Esophagus squamous epithelium (tissue), 4 donors: ENCODE measurements around the gene MRAS.

Source experiments
- POLR2A ChIP-seq, 4 donors: fragments of 450-650 bp; IDR thresholded peaks; one replicate each; pipeline ENCODE4 v1.6.1; 2017; ENCODE audit warnings: antibody characterized with exemption in 4 of 4, mild to moderate bottlenecking in 4 of 4, moderate library complexity in 3 of 4
- TF ChIP-seq, protein P1 (sequence below), 6 experiments: fragments of 450-650 bp in 4 of 6; fragments of 200-600 bp in 2 of 6; sonication (generic) in 2 of 6; IDR thresholded peaks; one replicate each; pipeline ENCODE4 v1.5.1; 2016 to 2019; ENCODE audit warnings: antibody characterized with exemption in 6 of 6, mild to moderate bottlenecking in 4 of 6, moderate library complexity in 4 of 6

DNA sequence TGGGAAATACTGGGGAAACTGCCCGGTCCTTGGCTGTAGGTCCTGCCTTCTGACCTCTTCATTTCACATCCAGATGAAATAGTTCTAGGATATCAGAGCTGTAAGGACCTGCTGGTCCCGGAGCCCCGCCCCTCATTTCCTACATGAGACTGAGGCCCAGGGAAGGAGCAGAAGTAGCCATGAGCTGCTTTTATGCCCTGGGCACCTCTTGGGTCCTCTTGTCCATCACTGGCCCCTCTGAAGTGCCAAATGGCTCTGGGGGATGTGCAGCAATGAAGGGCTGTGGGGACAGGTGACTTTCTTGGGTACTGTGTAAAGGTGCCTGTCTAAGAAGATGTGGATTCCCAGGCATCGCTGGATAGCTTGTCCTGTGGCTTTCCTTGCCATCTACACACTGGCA lies 45.8 kb downstream of the MRAS start:
- TF ChIP-seq, protein P1, sequence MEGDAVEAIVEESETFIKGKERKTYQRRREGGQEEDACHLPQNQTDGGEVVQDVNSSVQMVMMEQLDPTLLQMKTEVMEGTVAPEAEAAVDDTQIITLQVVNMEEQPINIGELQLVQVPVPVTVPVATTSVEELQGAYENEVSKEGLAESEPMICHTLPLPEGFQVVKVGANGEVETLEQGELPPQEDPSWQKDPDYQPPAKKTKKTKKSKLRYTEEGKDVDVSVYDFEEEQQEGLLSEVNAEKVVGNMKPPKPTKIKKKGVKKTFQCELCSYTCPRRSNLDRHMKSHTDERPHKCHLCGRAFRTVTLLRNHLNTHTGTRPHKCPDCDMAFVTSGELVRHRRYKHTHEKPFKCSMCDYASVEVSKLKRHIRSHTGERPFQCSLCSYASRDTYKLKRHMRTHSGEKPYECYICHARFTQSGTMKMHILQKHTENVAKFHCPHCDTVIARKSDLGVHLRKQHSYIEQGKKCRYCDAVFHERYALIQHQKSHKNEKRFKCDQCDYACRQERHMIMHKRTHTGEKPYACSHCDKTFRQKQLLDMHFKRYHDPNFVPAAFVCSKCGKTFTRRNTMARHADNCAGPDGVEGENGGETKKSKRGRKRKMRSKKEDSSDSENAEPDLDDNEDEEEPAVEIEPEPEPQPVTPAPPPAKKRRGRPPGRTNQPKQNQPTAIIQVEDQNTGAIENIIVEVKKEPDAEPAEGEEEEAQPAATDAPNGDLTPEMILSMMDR (IDR thresholded peaks at IDR 0.05): no peak
- no peak for TF ChIP-seq POLR2A (IDR thresholded peaks at IDR 0.05)
